Activated CD8-positive, alpha-beta memory T cell treated with anti-CD3 and anti-CD28 coated beads for 48 hours (primary cell): ENCODE measurements around the gene ARHGEF4.

Experiments
- DNase-seq, 3 experiments: peaks; one replicate each; pipeline ENCODE4 v3.0.0-alpha.2; 2020; ENCODE audit warnings: low read depth in 2 of 3, low spot score in 2 of 3

Gene ARHGEF4

GRCh38 chr2:131035826-131036231, 199.1 kb downstream of the ARHGEF4 start:
- no peak for DNase-seq

GRCh38 chr2:131036269-131036668, 199.6 kb downstream of the ARHGEF4 start:
- DNase-seq: no peak

- DNase-seq: no peak
Measured at GRCh38 chr2:131036696-131037397, 200.1 kb downstream of the ARHGEF4 start.

GRCh38 chr2:131037398-131038257, 200.9 kb downstream of the ARHGEF4 start:
- DNase-seq: no peak

GRCh38 chr2:131038258-131039100, 201.8 kb downstream of the ARHGEF4 start:
- DNase-seq: no peak

GRCh38 chr2:131039101-131039440, 202.4 kb downstream of the ARHGEF4 start:
- no peak for DNase-seq

GRCh38 chr2:131039535-131039907, 202.8 kb downstream of the ARHGEF4 start:
- no peak for DNase-seq

GRCh38 chr2:131039908-131040660, 203.4 kb downstream of the ARHGEF4 start:
- no peak for DNase-seq

- DNase-seq: no peak
Measured at GRCh38 chr2:131040661-131041401, 204.1 kb downstream of the ARHGEF4 start.

GRCh38 chr2:131041402-131042147, 204.9 kb downstream of the ARHGEF4 start:
- DNase-seq: no peak

GRCh38 chr2:131042148-131042775, 205.5 kb downstream of the ARHGEF4 start:
- no peak for DNase-seq

- DNase-seq: no peak
Measured at GRCh38 chr2:131043199-131044074, 206.7 kb downstream of the ARHGEF4 start.

GRCh38 chr2:131044075-131044756, 207.5 kb downstream of the ARHGEF4 start:
- DNase-seq: no peak

GRCh38 chr2:131044757-131045150, 208.0 kb downstream of the ARHGEF4 start:
- DNase-seq: no peak

- no peak for DNase-seq
Measured at GRCh38 chr2:131045286-131046027, 208.7 kb downstream of the ARHGEF4 start.

- no peak for DNase-seq
Measured at GRCh38 chr2:131046028-131046917, 209.6 kb downstream of the ARHGEF4 start.
